GM19099 (cell line): ENCODE measurements around the gene APAF1.

Experiments
- POLR2A ChIP-seq: IDR thresholded peaks from 3 replicates; pipeline ENCODE4 v1.6.1; 2011; ENCODE audit warnings: low read depth; ENCODE audit not compliant: insufficient read length; ENCODE audit errors: extremely low read depth

The APAF1 gene

GRCh38 chr12:98653866-98654493 is 8.9 kb downstream of the APAF1 start:
- TF ChIP-seq POLR2A: no peak

DNA sequence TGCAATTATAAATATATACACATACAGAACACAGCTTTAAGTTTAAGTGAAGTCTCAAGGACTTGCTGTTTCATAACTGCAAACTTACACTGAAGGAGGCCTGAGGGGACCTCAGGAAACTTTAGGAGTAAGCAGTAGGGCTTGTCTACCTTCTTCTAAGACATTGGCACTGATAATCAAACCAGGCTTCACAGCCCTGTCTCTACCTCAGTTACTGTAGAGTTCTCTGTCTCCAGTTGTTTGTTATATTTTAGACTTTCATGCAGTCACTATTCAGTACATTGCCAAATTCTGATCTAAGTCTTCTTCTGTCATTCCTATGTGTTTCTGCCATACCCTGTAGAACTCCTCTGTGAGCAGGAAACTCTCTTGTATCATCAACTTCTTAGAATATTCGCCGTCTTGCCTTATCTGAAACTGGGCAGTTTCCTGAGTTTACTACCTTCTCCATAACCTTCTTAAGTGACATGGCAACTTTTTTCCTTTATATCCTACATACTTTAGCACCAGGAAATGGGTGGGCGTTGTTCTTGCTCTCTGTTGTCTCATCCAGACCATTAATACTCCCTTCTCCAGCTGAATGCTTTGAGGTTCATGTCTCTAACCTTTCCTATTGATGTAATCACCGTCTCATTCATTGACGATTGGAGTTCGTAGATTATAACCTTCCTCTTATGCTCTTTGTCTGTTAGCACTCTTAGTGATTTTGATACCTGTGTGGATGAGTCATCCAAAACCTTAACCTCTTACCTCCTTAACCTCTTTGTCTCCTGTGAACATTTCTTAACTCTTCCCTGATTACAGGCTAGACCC is 11.4 kb downstream of the APAF1 start:
- no peak for TF ChIP-seq POLR2A

DNA sequence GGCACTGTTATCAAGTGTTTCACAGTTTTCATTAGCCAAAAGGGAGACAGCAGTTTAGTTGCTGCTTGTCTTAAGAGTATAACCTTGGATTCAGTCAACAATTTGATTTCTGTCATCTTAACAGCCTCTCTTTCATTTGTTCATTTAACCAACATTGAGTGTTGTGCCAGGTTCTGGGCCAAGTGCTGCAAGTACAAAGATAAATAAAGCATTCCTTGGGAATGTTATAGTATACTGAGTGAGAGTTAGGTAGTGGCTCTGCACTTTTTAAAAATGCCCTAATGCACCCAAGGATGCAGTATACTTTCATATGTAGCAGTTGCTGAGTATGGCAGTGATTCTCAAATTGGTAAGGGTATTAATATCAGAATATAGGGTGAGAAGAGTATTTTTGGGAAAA is 15.4 kb downstream of the APAF1 start:
- no peak for TF ChIP-seq POLR2A

GRCh38 chr12:98669751-98670150 is 24.7 kb downstream of the APAF1 start:
- no peak for TF ChIP-seq POLR2A

DNA sequence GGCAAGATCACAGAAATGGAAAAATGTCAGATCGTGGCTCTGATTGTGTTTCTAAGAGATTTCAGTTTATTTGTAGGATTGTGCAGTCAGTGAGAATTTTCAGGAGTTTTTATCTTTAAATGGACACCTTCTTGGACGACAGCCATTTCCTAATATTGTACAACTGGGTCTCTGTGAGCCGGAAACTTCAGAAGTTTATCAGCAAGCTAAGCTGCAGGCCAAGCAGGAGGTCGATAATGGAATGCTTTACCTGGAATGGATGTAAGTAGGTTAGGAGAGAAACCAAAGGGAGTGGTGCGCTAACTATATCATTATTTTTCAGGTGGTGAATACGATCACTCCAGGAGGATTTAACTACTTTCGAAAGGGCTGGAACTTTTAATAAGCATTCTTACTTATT is 26.4 kb downstream of the APAF1 start:
- no peak for TF ChIP-seq POLR2A

GRCh38 chr12:98674841-98675240 is 29.8 kb downstream of the APAF1 start:
- no peak for TF ChIP-seq POLR2A

DNA sequence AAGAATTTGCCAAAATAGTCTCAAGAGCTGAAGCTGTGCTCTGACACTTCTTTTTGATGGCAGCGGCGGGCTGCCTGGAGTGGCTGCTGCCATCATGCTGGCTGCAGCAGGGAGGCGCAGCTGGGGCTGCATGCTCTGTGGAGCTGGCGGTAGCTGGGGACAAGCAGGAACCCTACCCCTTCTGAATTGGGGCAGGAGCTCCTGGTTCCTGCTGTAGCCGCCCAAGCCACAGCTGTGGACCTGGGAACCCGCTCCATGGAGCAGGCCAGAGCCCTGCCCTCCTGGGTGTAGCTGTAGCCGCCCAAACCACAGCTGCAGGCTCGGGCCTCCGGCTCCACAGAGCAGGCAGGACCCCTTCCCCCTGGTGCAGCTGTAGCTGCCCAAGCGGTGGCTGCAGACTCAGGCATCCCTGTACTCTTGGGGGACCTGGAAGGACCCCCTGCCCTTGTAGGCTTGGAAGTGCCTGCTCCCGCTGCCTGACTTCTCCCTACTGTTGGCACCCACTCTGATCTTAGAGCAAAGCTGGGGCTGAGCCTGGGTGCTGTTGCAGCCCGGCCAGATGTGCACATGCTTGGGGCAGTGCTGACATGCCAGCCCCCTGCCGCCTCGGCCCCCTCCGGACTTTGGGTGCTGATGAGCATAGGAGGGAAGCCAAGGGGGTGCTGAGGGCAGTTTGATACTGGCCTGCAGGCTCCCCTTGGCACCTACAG is 33.3 kb downstream of the APAF1 start:
- no peak for TF ChIP-seq POLR2A

DNA sequence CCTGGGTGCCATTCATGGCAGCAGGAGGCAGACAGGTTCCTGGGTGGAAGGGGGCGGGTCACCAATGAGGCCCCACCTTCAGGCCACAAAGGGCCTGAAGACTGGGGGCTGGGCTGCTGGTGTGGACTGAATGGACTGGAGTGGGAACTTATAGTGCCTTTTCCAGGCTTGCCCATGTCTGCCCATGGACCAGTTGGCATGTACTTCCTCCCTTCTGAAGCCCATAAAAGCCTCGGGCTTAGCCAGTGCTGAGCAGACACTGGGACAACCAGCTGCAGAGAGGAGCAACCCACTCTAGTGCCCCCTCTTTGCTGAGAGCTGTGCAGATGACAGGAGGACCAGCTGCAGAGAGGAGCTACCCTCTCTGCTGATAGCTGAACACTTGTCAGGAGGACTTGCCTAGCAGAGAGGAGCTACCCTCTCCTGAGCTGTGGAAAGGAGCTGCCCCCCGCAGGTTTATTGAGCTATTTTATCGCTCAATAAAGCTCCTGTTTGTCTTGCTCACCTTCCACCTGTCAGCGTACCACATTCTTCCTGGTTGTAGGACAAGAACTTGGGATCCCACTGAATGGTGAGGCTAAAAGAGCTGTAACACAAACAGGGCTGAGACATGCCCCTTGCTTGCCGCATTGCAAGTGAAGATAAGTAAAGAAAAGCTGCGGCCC is 34.0 kb downstream of the APAF1 start:
- no peak for TF ChIP-seq POLR2A

- TF ChIP-seq POLR2A: no peak
Measured at GRCh38 chr12:98679611-98680005, 34.5 kb downstream of the APAF1 start.

- no peak for TF ChIP-seq POLR2A
Measured at GRCh38 chr12:98684199-98684598, 39.1 kb downstream of the APAF1 start.

DNA sequence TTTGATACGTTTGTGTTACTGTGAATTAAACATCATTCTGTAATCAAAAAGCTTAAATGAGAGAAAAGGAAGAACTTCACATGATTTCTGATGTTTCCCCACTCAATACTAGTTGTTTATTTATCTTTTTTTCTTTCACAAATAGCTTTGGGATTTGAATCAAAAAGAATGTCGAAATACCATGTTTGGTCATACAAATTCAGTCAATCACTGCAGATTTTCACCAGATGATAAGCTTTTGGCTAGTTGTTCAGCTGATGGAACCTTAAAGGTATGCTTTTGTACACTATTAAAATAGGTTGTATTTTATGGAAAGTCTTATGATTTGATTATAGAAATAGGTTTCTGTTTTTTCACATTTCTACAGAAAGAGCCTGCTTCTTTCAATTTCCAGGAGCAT is 41.5 kb downstream of the APAF1 start:
- no peak for TF ChIP-seq POLR2A

- no peak for TF ChIP-seq POLR2A
Measured at GRCh38 chr12:98691351-98691750, 46.3 kb downstream of the APAF1 start.

- no peak for TF ChIP-seq POLR2A
Measured at GRCh38 chr12:98696036-98696646, 51.1 kb downstream of the APAF1 start.

DNA sequence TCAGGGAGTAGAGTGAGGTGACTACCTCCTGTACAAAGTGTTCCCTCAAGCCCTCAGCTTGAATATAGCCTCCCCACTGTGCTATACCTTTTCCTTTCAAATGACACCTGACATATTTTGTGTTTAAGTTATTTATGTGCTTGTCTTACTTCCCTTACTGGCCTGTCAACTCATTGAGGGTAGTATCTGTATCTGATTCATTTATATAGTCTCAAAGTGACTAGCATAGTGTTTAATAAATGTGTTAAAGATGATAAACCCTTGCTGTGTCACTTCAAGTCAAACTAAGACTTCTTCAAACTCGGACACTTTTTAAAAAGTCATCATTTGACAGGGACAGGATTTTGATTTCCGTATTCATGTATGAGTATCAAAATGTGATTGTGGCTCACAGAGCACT is 52.1 kb downstream of the APAF1 start:
- no peak for TF ChIP-seq POLR2A
